Osteoblast (primary cell): Measurements from ENCODE around the gene DDC. TPM values are rescaled to one million over a fixed set of nuclear protein-coding genes. Genes with fewer than 3 reads are reported as not detected.

Experiments used
- DNase-seq: peaks from one replicate; pipeline ENCODE4 v3.0.0; 2011; ENCODE audit warnings: low spot score, mixed read lengths; ENCODE audit not compliant: insufficient read length; ENCODE audit errors: missing footprints
- H2AFZ ChIP-seq: 2 replicates; pipeline ENCODE4 v1.6.0; 2011; ENCODE audit warnings: mild to moderate bottlenecking, low read length
- H3K27ac ChIP-seq: 2 replicates; pipeline ENCODE4 v1.5.1; 2011; ENCODE audit warnings: mild to moderate bottlenecking, low read depth, low read length, moderate library complexity
- H3K27me3 ChIP-seq: 2 replicates; pipeline ENCODE4 v1.6.0; 2012; ENCODE audit warnings: mild to moderate bottlenecking, control low read depth, inconsistent platforms, low read length, moderate library complexity; ENCODE audit not compliant: insufficient read depth
- H3K36me3 ChIP-seq: 2 replicates; pipeline ENCODE4 v1.5.1; 2011; ENCODE audit warnings: mild to moderate bottlenecking, low read length, control low read depth, moderate library complexity; ENCODE audit not compliant: insufficient read depth
- H3K4me1 ChIP-seq: 2 replicates; pipeline ENCODE4 v1.5.1; 2011; ENCODE audit warnings: mild to moderate bottlenecking, low read length, control low read depth, moderate library complexity; ENCODE audit not compliant: insufficient read depth
- H3K4me2 ChIP-seq: 2 replicates; pipeline ENCODE4 v1.6.0; 2011; ENCODE audit warnings: mild to moderate bottlenecking, low read length; ENCODE audit not compliant: insufficient read depth
- H3K4me3 ChIP-seq: fragments of 200-600 bp; sonication (generic); 3 replicates; pipeline ENCODE4 v1.5.1; 2012; ENCODE audit warnings: mild to moderate bottlenecking, low read length, inconsistent platforms; ENCODE audit not compliant: insufficient read depth
- H3K79me2 ChIP-seq: 2 replicates; pipeline ENCODE4 v1.6.0; 2012; ENCODE audit warnings: mild to moderate bottlenecking, low read length, control low read depth, inconsistent platforms; ENCODE audit not compliant: insufficient read depth
- H3K9me3 ChIP-seq: 2 replicates; pipeline ENCODE4 v1.5.1; 2011; ENCODE audit warnings: low read depth, low read length, control low read depth
- H4K20me1 ChIP-seq: 2 replicates; pipeline ENCODE4 v1.6.0; 2012; ENCODE audit warnings: mild to moderate bottlenecking, low read length, control low read depth; ENCODE audit not compliant: insufficient read depth
- CTCF ChIP-seq: IDR thresholded peaks from 2 replicates; pipeline ENCODE4 v1.5.1; 2011; ENCODE audit warnings: mild to moderate bottlenecking, low read depth, low read length, moderate library complexity; ENCODE audit errors: extremely low read depth
- total RNA-seq: library from RNA; depleted of rRNA; stranded (reverse); fragments of >200 nt; gene quantifications from 2 replicates; pipeline ENCODE4 v1.2.3, GENCODE V29; 2012

DDC gene
- total RNA-seq, 1 donor: not detected

- H3K4me1 ChIP-seq: no peaks in the 10 kb centered on the region
- no peak overlapping the region for H3K27ac ChIP-seq
- peaks cover 33% of the 10 kb centered on the region for H3K36me3 ChIP-seq
- no peak overlapping the region for H3K4me3 ChIP-seq
- no peaks in the 10 kb centered on the region for H3K27me3 ChIP-seq
- no peaks in the 10 kb centered on the region for H3K9me3 ChIP-seq
- no peak for TF ChIP-seq CTCF
- H3K79me2 ChIP-seq: no peaks in the 10 kb centered on the region
- H2AFZ ChIP-seq: no peak overlapping the region
- DNase-seq: no peak
- no peak overlapping the region for H3K4me2 ChIP-seq
- H4K20me1 ChIP-seq: peaks cover 3% of the 10 kb centered on the region
Measured at GRCh38 chr7:50599385-50599784, 34.2 kb upstream of the DDC start.

DNA sequence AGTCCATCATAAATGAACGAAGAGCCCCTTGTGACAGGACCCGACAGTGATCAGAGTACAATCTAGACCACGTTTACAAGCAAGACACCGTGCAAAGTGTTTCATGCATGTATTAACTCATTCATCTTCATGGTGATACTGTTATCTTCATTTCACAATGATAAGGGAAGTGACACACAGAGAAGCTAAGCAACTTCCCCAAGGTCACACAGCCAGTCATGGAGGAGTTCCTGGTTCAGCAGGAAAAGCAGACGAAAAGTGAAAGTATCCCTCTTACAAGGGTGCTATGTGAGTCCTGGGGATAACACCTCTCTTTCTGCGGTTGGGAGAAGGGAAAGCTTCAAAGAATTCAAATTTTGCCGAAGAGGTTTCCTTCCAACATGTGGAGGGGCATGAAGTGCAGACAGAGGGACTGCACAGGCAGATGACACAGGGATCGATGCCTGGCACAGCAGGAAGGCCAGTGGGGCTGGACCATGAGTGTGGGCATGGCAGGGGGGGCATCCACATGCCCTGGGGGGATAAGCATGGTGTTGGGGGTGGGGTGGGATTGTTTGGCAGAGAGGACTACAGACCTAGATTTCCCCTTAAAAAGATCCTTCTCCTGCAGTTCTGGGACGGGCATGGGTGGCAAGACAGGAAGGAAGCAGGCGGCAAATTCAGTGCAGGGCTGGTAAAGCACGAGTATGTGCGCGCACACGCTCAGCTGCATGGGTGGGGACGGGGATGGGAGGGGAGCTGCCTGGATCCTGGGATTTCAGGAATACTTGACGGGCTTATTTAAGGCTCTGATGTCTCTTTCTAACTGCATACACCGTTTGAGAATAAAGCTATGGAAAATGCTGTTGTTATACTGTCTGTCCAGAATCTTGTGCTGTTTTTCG is 33.5 kb upstream of the DDC start:
- Histone ChIP-seq H4K20me1 (peaks cover 3% of the 10 kb centered on the region), H3K9me3 (no peaks in the 10 kb centered on the region), H3K36me3 (peaks cover 38% of the 10 kb centered on the region), H3K79me2 (no peaks in the 10 kb centered on the region), H3K27ac (no peak overlapping the region), H3K4me2 (no peak overlapping the region), H3K4me3 (no peak overlapping the region), H3K27me3 (no peaks in the 10 kb centered on the region), H2AFZ (no peak overlapping the region), H3K4me1 (no peaks in the 10 kb centered on the region)
- no peak for DNase-seq
- no peak for TF ChIP-seq CTCF

DNA sequence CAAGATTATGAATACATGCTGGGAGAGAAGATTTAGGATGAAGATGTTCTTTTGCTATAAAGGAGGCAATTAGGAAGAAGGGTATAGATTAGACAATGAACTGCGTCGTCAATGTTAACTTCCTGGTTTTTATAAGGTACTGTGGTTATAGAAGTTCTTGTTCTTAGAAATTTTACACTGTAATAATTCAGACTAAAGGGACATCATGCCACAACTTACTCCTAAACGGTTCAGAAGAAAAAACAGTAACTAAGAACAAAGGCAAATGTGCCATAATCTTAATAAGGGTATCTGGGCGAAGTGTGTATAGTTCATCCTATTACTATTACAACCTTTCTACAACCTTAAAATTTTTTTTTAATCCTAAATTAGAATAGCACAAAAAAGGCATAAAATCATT is 31.3 kb upstream of the DDC start:
- H3K79me2 ChIP-seq: no peaks in the 10 kb centered on the region
- no peaks in the 10 kb centered on the region for H3K9me3 ChIP-seq
- H3K4me3 ChIP-seq: no peak overlapping the region
- H4K20me1 ChIP-seq: no peaks in the 10 kb centered on the region
- no peaks in the 10 kb centered on the region for H3K4me1 ChIP-seq
- peaks cover 37% of the 10 kb centered on the region for H3K36me3 ChIP-seq
- H3K4me2 ChIP-seq: no peak overlapping the region
- no peak for TF ChIP-seq CTCF
- DNase-seq: no peak
- no peak overlapping the region for H2AFZ ChIP-seq
- H3K27ac ChIP-seq: no peak overlapping the region
- H3K27me3 ChIP-seq: no peaks in the 10 kb centered on the region

DNA sequence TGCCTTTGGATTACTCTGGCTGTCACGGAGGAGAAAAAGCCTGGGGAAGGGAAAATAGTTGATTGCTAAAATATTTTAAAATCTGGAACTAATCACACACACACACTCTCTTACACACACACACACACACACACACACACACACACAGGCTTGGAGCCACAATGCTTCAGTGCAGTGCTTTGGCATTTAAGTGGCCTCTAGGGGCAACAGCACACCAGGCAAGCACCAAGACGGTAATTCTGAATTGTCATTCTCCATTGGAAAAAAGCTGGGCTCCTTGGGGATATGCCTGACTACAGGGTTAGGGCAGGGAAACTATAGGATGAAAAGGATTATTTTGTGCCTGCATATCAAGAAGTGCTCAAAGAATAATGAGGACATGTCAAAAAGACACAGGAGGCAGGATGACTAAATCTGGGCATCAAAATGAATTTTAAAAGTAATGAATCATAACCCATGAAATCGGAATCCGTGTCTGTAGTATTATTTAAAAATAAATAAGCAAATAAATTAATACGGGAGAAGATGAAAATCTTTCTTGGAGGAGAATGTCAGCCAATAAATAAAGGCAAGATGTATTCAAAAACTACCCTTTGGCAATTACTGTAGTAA is 30.4 kb upstream of the DDC start:
- DNase-seq: no peak
- H3K4me1 ChIP-seq: no peaks in the 10 kb centered on the region
- no peaks in the 10 kb centered on the region for H3K27me3 ChIP-seq
- H4K20me1 ChIP-seq: no peaks in the 10 kb centered on the region
- H2AFZ ChIP-seq: no peak overlapping the region
- H3K36me3 ChIP-seq: peaks cover 37% of the 10 kb centered on the region
- no peaks in the 10 kb centered on the region for H3K79me2 ChIP-seq
- no peak overlapping the region for H3K4me3 ChIP-seq
- H3K9me3 ChIP-seq: no peaks in the 10 kb centered on the region
- peak; percentile 61 for TF ChIP-seq CTCF
- H3K27ac ChIP-seq: no peak overlapping the region
- no peak overlapping the region for H3K4me2 ChIP-seq
